Measurements from ENCODE around the gene TNF. TPM values are rescaled to one million over a fixed set of nuclear protein-coding genes. Genes with fewer than 3 reads are reported as not detected.

TNF gene
- polyA plus RNA-seq, 3 donors: 7.1 to 13.7 (median 9.6) TPM

DNA sequence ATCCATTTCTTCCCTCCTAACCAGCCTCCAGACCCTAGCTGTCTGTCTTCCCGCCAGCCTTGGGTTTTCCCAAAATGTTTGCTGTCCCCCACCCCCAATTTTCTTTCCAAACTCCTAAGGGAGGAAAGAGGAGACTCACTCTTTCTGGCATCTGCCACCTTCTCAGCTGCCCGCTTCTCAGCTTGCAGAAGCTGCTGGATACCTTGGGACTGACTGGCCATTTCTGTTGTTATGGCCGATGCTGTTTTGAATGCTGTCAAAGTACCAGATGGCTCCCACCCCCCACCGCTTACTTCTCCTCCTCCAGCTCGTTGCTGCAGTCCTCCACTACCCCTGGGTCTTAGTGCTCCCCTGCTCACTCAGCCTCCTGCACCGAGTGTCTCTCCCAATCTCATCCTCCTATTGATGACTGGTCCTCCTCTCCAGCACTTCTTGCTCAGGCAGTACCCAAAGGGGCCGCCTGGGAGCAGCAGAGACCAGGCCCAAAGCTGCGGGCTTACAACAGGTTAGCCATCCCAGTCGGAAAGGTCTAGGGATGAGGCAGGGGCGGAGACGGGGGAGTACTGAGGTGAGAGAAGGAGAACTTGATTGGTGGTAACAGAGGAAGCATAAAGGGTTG, 28.9 kb upstream of the TNF start, which contains the start of gene ATP6V1G2:
ATP6V1G2 (minus strand) TSS at position 270 of the 619 bp plus-strand sequence; CDS start at position 221, 49 bp downstream.
- Mint-ChIP-seq H3K4me3 (peak within 1 kb of the TSS; percentile 65 to 86), H3K9me3 (no peaks in the 10 kb centered on the region), H3K27ac (peak within 1 kb of the TSS; percentile 86 to 96 (median 92)), H3K36me3 (peaks cover 10 to 21% of the 10 kb centered on the region in 2 donors), H3K27me3 (ENCODE audit: low read depth in 3 of 3) (no peaks in the 10 kb centered on the region), H3K4me1 (peaks cover 39% of the 10 kb centered on the region)
- TF ChIP-seq, protein P1, sequence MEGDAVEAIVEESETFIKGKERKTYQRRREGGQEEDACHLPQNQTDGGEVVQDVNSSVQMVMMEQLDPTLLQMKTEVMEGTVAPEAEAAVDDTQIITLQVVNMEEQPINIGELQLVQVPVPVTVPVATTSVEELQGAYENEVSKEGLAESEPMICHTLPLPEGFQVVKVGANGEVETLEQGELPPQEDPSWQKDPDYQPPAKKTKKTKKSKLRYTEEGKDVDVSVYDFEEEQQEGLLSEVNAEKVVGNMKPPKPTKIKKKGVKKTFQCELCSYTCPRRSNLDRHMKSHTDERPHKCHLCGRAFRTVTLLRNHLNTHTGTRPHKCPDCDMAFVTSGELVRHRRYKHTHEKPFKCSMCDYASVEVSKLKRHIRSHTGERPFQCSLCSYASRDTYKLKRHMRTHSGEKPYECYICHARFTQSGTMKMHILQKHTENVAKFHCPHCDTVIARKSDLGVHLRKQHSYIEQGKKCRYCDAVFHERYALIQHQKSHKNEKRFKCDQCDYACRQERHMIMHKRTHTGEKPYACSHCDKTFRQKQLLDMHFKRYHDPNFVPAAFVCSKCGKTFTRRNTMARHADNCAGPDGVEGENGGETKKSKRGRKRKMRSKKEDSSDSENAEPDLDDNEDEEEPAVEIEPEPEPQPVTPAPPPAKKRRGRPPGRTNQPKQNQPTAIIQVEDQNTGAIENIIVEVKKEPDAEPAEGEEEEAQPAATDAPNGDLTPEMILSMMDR (IDR thresholded peaks at IDR 0.05): peak; percentile 97
- peak within 1 kb of the TSS; percentile 70 for H3K4me2 ChIP-seq (replicated peaks; ENCODE audit: extremely low read depth, low read length, poor library complexity, severe bottlenecking)
- 5% methylated on average over 8 of the region's 11 CpGs for WGBS (ENCODE audit: insufficient coverage)
- H2AFZ ChIP-seq (ENCODE audit: insufficient read depth, low read depth, low read length, poor library complexity, severe bottlenecking): peak within 1 kb of the TSS; percentile 58
- H3K36me3 ChIP-seq (replicated peaks in 1 of 2; ENCODE audit: control insufficient read depth in 1 of 2, insufficient read depth in 2 of 2, low read length in 2 of 2): peaks cover 0 to 21% of the 10 kb centered on the region in 2 donors
- H3K9me3 ChIP-seq (replicated peaks in 1 of 2; ENCODE audit: control insufficient read depth in 1 of 2, insufficient read depth in 1 of 2, low read length in 2 of 2): no peaks in the 10 kb centered on the region
- H3K27me3 ChIP-seq (ENCODE audit: control insufficient read depth in 2 of 2, insufficient read depth in 2 of 2, low read length in 2 of 2): no peaks in the 10 kb centered on the region
- intact Hi-C loops (cut with micrococcal nuclease): loop anchor here (2.0 to 10.0 kb wide), 7 partner anchors 52 to 408 kb away; partner anchors contain the start of genes C6orf47 (in 1 of the 2), CLIC1 (in 1 of the 2), GPANK1 (in 1 of the 2) and MICB (in 1 of the 2)
- H3K27ac ChIP-seq (ENCODE audit: low read depth in 1 of 2, low read length in 2 of 2): peak within 1 kb of the TSS; percentile 54 to 68
- DNase-seq: peak; percentile 70 to 83 (median 78)
- H3K4me1 ChIP-seq (ENCODE audit: control insufficient read depth in 1 of 2, insufficient read depth in 2 of 2, low read length in 2 of 2): peaks cover 31 to 39% of the 10 kb centered on the region in 2 donors
- no peaks in the 10 kb centered on the region for H4K20me1 ChIP-seq (ENCODE audit: insufficient read depth, low read length)
- H3K79me2 ChIP-seq (ENCODE audit: insufficient read depth, low read length): peaks cover 50% of the 10 kb centered on the region
- peak within 1 kb of the TSS; percentile 41 for H3K9ac ChIP-seq (ENCODE audit: insufficient read depth, low read length, poor library complexity, severe bottlenecking)
- H3K4me3 ChIP-seq (replicated peaks in 1 of 3; ENCODE audit: low read depth in 2 of 3, low read length in 3 of 3): peak within 1 kb of the TSS; percentile 33 to 71 (median 34)

DNA sequence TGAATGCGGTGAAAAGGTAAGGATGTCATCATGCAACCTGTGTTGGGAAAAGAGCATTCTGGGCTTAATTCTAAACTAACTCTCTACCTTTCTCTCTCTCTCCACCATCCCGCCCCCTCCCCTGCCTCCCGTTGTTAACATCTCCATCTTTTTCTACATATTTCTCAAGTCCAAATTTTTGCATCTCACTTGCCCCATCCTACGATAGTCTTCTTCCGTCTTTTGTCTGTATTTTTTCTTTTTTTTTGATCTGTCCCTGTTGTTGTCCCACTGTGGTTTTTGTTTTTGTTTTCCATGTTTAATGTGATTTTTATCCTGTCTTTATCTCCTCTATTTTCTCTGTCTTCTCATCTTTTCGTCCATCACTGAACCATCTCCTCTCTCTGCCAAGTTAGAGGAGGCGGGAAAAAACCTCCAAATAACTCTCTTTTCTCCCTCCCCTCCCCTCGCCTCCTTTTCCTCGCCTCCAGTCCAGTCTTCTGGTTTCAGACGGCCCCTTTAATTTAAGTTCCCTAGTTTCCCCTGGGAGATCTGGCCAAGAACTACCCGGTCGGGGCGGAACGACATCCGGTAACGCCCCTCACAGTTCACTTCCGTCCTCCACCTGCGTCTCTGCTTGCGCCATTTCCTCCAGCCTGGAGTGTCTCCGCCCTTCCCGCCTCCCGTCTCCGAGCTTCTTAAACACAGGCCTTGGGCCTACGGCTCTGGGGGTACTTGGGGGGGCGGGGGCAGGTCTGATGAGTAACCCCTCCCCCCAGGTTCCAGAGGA, 28.2 kb upstream of the TNF start, which contains the start of gene NFKBIL1:
NFKBIL1 (plus strand) TSS at position 651 of the 769 bp plus-strand sequence; CDS start at position 738, 87 bp downstream.
- Mint-ChIP-seq H3K36me3 (peaks cover 11 to 22% of the 10 kb centered on the region in 2 donors), H3K4me1 (peaks cover 45% of the 10 kb centered on the region), H3K4me3 (peak within 1 kb of the TSS; percentile 65 to 86), H3K27me3 (ENCODE audit: low read depth in 3 of 3) (no peaks in the 10 kb centered on the region), H3K27ac (peak within 1 kb of the TSS; percentile 86 to 96 (median 92)), H3K9me3 (no peaks in the 10 kb centered on the region)
- H3K27me3 ChIP-seq (ENCODE audit: control insufficient read depth in 2 of 2, insufficient read depth in 2 of 2, low read length in 2 of 2): no peaks in the 10 kb centered on the region
- peaks cover 36 to 45% of the 10 kb centered on the region in 2 donors for H3K4me1 ChIP-seq (ENCODE audit: control insufficient read depth in 1 of 2, insufficient read depth in 2 of 2, low read length in 2 of 2)
- H3K9me3 ChIP-seq (replicated peaks in 1 of 2; ENCODE audit: control insufficient read depth in 1 of 2, insufficient read depth in 1 of 2, low read length in 2 of 2): no peaks in the 10 kb centered on the region
- TF ChIP-seq, protein P1 (IDR thresholded peaks at IDR 0.05): peak; percentile 52
- peak; percentile 87 to 95 (median 92) for DNase-seq
- peaks cover 50% of the 10 kb centered on the region for H3K79me2 ChIP-seq (ENCODE audit: insufficient read depth, low read length)
- no peaks in the 10 kb centered on the region for H4K20me1 ChIP-seq (ENCODE audit: insufficient read depth, low read length)
- H3K27ac ChIP-seq (ENCODE audit: low read depth in 1 of 2, low read length in 2 of 2): peak within 1 kb of the TSS; percentile 54 to 68
- peak within 1 kb of the TSS; percentile 33 to 71 (median 34) for H3K4me3 ChIP-seq (replicated peaks in 1 of 3; ENCODE audit: low read depth in 2 of 3, low read length in 3 of 3)
- H2AFZ ChIP-seq (ENCODE audit: insufficient read depth, low read depth, low read length, poor library complexity, severe bottlenecking): peak within 1 kb of the TSS; percentile 58
- H3K4me2 ChIP-seq (replicated peaks; ENCODE audit: extremely low read depth, low read length, poor library complexity, severe bottlenecking): peak within 1 kb of the TSS; percentile 70
- intact Hi-C loops (cut with micrococcal nuclease): loop anchor here (2.0 to 10.0 kb wide), 7 partner anchors 52 to 408 kb away; partner anchors contain the start of genes C6orf47 (in 1 of the 2), CLIC1 (in 1 of the 2), GPANK1 (in 1 of the 2) and MICB (in 1 of the 2)
- 0% methylated on average over 8 of the region's 25 CpGs for WGBS (ENCODE audit: insufficient coverage)
- peaks cover 0 to 21% of the 10 kb centered on the region in 2 donors for H3K36me3 ChIP-seq (replicated peaks in 1 of 2; ENCODE audit: control insufficient read depth in 1 of 2, insufficient read depth in 2 of 2, low read length in 2 of 2)
- peak within 1 kb of the TSS; percentile 41 for H3K9ac ChIP-seq (ENCODE audit: insufficient read depth, low read length, poor library complexity, severe bottlenecking)
